Caco-2 (cell line): ENCODE results near the gene PPFIA1. TPM values are rescaled to one million over a fixed set of nuclear protein-coding genes. Genes with fewer than 3 reads are reported as not detected.
A peak's percentile ranks its signal among the peaks of the same experiment; 100 is the strongest.

ENCODE experiments used
- BruUV-seq: library from RNA; stranded (reverse); fragments of 400-500 nt; replicated peaks from 2 replicates; lab custom pipeline; 2021; lab: Mats Ljungman, UMichigan
- CTCF ChIA-PET: fragments of 300-600 bp; sonication (Branson Sonifier 250); formaldehyde crosslinking; loops from one replicate; lab custom pipeline; 2022; ENCODE audit warnings: antibody characterized with exemption; lab: Charles Lee
- POLR2A ChIA-PET: fragments of 300-600 bp; sonication (Branson Sonifier 250); formaldehyde crosslinking; loops from one replicate; lab custom pipeline; 2022; ENCODE audit warnings: antibody characterized with exemption; lab: Charles Lee
- DNase-seq, 2 experiments: peaks; one replicate each; pipeline versions ENCODE4 v3.0.0 to v3.0.0-alpha.2; 2020 to 2022
- H3K27me3 ChIP-seq: replicated peaks from 2 replicates; pipeline ENCODE4 v1.6.0; 2011; ENCODE audit warnings: low read length; ENCODE audit not compliant: control insufficient read depth, insufficient read depth
- H3K36me3 ChIP-seq: 2 replicates; pipeline ENCODE4 v1.5.1; 2011; ENCODE audit warnings: low read length; ENCODE audit not compliant: control insufficient read depth, insufficient read depth
- H3K4me1 ChIP-seq: fragments of 250-450 bp; sonication (Bioruptor Pico); 2 replicates; pipeline ENCODE4 v1.5.1; 2020; ENCODE audit warnings: mild to moderate bottlenecking
- H3K4me3 ChIP-seq: 2 replicates; pipeline ENCODE4 v1.5.1; 2011; ENCODE audit warnings: low read depth, mild to moderate bottlenecking, control low read depth, low read length
- H3K9me3 ChIP-seq: fragments of 250-450 bp; sonication (Bioruptor Pico); 2 replicates; pipeline ENCODE4 v1.5.1; 2020; ENCODE audit warnings: mild to moderate bottlenecking, moderate library complexity
- H3K27ac Mint-ChIP-seq: one replicate; pipeline ENCODE4 v1.8.0; 2022; ENCODE audit warnings: mixed read lengths; ENCODE audit not compliant: unreplicated experiment
- H3K27me3 Mint-ChIP-seq: one replicate; pipeline ENCODE4 v1.8.0; 2022; ENCODE audit warnings: mixed read lengths; ENCODE audit not compliant: insufficient read depth, unreplicated experiment
- H3K36me3 Mint-ChIP-seq: one replicate; pipeline ENCODE4 v1.8.0; 2022; ENCODE audit warnings: mild to moderate bottlenecking, mixed read lengths; ENCODE audit not compliant: insufficient read depth, unreplicated experiment
- H3K4me1 Mint-ChIP-seq: one replicate; pipeline ENCODE4 v1.8.0; 2022; ENCODE audit warnings: low read depth, mixed read lengths; ENCODE audit not compliant: unreplicated experiment
- H3K4me3 Mint-ChIP-seq: one replicate; pipeline ENCODE4 v1.8.0; 2022; ENCODE audit warnings: mild to moderate bottlenecking, moderate library complexity, mixed read lengths; ENCODE audit not compliant: unreplicated experiment
- H3K9me3 Mint-ChIP-seq: one replicate; pipeline ENCODE4 v1.8.0; 2022; ENCODE audit warnings: mixed read lengths; ENCODE audit not compliant: unreplicated experiment
- CTCF ChIP-seq, 2 experiments: fragments of 200-600 bp in 1 of 2; IDR thresholded peaks; 1 replicate in 1 of 2; 2 replicates in 1 of 2; pipeline versions ENCODE4 v1.5.1 to v1.8.0; 2011 to 2022; ENCODE audit warnings: antibody characterized with exemption in 1 of 2, control low read depth in 1 of 2, inconsistent platforms in 1 of 2, low read depth in 1 of 2, low read length in 1 of 2, mild to moderate bottlenecking in 1 of 2, moderate library complexity in 1 of 2; ENCODE audit not compliant: insufficient read depth in 1 of 2, severe bottlenecking in 1 of 2, unreplicated experiment in 1 of 2
- intact Hi-C: fragments of 100-400 bp; cut with micrococcal nuclease; formaldehyde crosslinking; loops from one replicate; pipeline ENCODE4 v1.10.0; 2022; ENCODE audit not compliant: unreplicated experiment
- total RNA-seq: library from RNA; stranded (reverse); gene quantifications from 2 replicates; pipeline ENCODE4 v1.2.3, GENCODE V29; 2022

The PPFIA1 gene
- total RNA-seq, 1 experiment from 2014 or later, result 148 TPM

GRCh38 chr11:70233511-70233934 lies 37.0 kb upstream of the PPFIA1 start:
- H3K27me3 ChIP-seq, result no peaks in the 10 kb centered on the region
- H3K9me3 Mint-ChIP-seq, result no peaks in the 10 kb centered on the region
- peak overlapping the region; percentile 7 for H3K27ac Mint-ChIP-seq
- DNase-seq, result no peak
- POLR2A ChIA-PET, result interaction anchor here (1.0 kb wide), 1 partner anchor 30 kb away, joined by 5 read pairs; the partner anchor contains the start of gene FADD
- H3K27me3 Mint-ChIP-seq, result no peaks in the 10 kb centered on the region
- CTCF ChIA-PET, result no interaction called here
- BruUV-seq, result no TSS peak
- no peaks in the 10 kb centered on the region for H3K36me3 Mint-ChIP-seq
- H3K4me3 ChIP-seq, result no peak overlapping the region
- no peaks in the 10 kb centered on the region for H3K36me3 ChIP-seq
- H3K4me1 ChIP-seq, result no peaks in the 10 kb centered on the region
- intact Hi-C loops, result no loop called here
- peaks cover 27% of the 10 kb centered on the region for H3K4me1 Mint-ChIP-seq
- H3K4me3 Mint-ChIP-seq, result no peak overlapping the region
- H3K9me3 ChIP-seq, result no peaks in the 10 kb centered on the region
- no peak for TF ChIP-seq CTCF (IDR thresholded peaks at IDR 0.05; ENCODE audit: insufficient read depth in 1 of 2, low read depth in 1 of 2, low read length in 1 of 2, severe bottlenecking in 1 of 2, unreplicated experiment in 1 of 2)

- no peaks in the 10 kb centered on the region for H3K9me3 Mint-ChIP-seq
- no peaks in the 10 kb centered on the region for H3K27me3 Mint-ChIP-seq
- no peak for DNase-seq
- Histone ChIP-seq H3K4me1 (no peaks in the 10 kb centered on the region), H3K4me3 (no peak overlapping the region), H3K9me3 (no peaks in the 10 kb centered on the region), H3K27me3 (no peaks in the 10 kb centered on the region), H3K36me3 (no peaks in the 10 kb centered on the region)
- H3K27ac Mint-ChIP-seq, result peak overlapping the region; percentile 7
- CTCF ChIA-PET, result no interaction called here
- intact Hi-C loops, result no loop called here
- BruUV-seq, result no TSS peak
- POLR2A ChIA-PET, result no interaction called here
- H3K4me1 Mint-ChIP-seq, result peaks cover 27% of the 10 kb centered on the region
- no peak overlapping the region for H3K4me3 Mint-ChIP-seq
- TF ChIP-seq CTCF (IDR thresholded peaks at IDR 0.05; ENCODE audit: insufficient read depth in 1 of 2, low read depth in 1 of 2, low read length in 1 of 2, severe bottlenecking in 1 of 2, unreplicated experiment in 1 of 2), result no peak
- no peaks in the 10 kb centered on the region for H3K36me3 Mint-ChIP-seq
Measured at GRCh38 chr11:70233962-70234361, 36.5 kb upstream of the PPFIA1 start.

- H3K4me1 Mint-ChIP-seq, result peaks cover 29% of the 10 kb centered on the region
- no peak for TF ChIP-seq CTCF (IDR thresholded peaks at IDR 0.05; ENCODE audit: insufficient read depth in 1 of 2, low read depth in 1 of 2, low read length in 1 of 2, severe bottlenecking in 1 of 2, unreplicated experiment in 1 of 2)
- peaks cover 38% of the 10 kb centered on the region for H3K4me1 ChIP-seq
- BruUV-seq, result no TSS peak
- 0 out of 2 replicates have a peak, but pooled peaks cover 4% of the 10 kb centered on the region for H3K9me3 ChIP-seq
- intact Hi-C loops, result no loop called here
- no peaks in the 10 kb centered on the region for H3K36me3 ChIP-seq
- ChIA-PET POLR2A (no interaction called here), CTCF (no interaction called here)
- peak overlapping the region; percentile 24 for H3K27ac Mint-ChIP-seq
- H3K4me3 ChIP-seq, result no peak overlapping the region
- no peaks in the 10 kb centered on the region for H3K27me3 Mint-ChIP-seq
- H3K9me3 Mint-ChIP-seq, result peaks cover 9% of the 10 kb centered on the region
- H3K36me3 Mint-ChIP-seq, result peaks cover 19% of the 10 kb centered on the region
- no peak for DNase-seq
- H3K27me3 ChIP-seq, result no peaks in the 10 kb centered on the region
- no peak overlapping the region for H3K4me3 Mint-ChIP-seq
Measured at GRCh38 chr11:70240337-70240736, 30.2 kb upstream of the PPFIA1 start.
